NCI-H1436 (cell line): ENCODE measurements around the gene ODAD3.
A peak's percentile ranks its signal among the peaks of the same experiment; 100 is the strongest.
"Not testable (repeated sequence)": the region's sequence is repeated elsewhere in the genome, so short reads cannot be mapped to it uniquely, and the experiment has no call there.

Experiments
- DNase-seq: peaks from one replicate; lab custom pipeline; 2025; lab: John Stamatoyannopoulos, UW

Gene ODAD3

DNA sequence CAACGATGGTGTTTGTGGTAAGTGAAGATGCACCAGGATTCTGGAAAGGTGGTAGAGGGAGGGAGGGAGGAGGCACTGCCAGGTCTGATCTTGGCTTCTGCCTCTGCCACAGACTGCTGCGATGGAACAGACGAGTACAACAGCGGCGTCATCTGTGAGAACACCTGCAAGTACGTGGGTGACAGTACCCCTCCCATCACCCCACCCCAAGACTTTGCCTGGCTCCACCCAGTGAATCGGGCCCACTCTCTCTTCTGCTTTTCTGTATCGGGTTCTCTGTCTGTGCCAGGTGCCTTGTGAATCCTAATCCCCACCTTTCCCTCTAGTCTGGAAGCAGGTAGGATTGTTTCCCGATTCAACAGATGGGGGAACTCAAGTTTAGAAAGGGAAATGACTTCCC lies 3.0 kb upstream of the ODAD3 start:
- DNase-seq = no peak

DNA sequence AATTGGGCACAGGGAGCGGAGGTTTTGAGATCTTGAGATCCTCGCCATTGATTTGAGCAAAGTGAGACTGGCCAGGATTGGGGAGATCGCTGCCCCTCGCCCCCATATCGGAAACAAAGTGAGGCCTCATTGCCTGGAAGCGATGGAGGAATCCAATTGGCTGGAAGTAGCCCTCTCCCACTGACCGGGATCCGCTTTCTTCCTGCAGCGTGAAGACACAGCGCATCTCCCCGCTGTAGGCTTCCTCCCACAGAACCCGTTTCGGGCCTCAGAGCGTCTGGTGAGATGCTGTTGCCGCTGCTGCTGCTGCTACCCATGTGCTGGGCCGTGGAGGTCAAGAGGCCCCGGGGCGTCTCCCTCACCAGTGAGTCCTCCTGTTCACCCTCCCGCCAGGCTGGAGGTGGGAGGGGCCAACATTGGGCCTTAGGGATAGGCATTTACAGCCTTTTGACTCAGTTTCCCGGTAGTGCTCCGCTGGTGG lies 952 bp upstream of the ODAD3 start:
- DNase-seq = no peak

GRCh38 chr19:11434703-11435056 lies 241 bp downstream of the ODAD3 start:
- no peak for DNase-seq

- not testable (repeated sequence) for DNase-seq
Measured at GRCh38 chr19:11433526-11433925, 1.4 kb downstream of the ODAD3 start.

DNA sequence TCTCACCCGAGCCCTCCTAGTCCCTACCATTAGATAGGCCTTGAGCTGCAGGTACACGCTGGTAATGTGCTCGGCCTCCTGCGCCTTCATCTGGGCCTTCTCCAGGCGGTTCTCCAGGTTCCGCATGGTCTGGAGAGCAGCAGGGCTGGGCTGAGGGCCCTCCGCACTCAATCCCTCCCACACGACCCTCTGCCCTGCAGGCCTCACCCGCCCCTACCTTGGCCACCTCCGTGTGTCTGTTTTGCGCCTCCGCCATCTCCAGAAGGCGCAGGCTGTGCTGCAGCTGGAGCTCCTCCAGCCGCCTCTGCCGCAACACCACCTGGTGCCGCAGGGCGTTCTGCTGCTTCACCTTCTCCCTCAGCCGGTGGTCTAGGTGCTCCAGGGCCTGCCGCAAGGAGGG lies 8.3 kb downstream of the ODAD3 start:
- no peak for DNase-seq

- DNase-seq = no peak
Measured at GRCh38 chr19:11425719-11426457, 9.0 kb downstream of the ODAD3 start.

DNA sequence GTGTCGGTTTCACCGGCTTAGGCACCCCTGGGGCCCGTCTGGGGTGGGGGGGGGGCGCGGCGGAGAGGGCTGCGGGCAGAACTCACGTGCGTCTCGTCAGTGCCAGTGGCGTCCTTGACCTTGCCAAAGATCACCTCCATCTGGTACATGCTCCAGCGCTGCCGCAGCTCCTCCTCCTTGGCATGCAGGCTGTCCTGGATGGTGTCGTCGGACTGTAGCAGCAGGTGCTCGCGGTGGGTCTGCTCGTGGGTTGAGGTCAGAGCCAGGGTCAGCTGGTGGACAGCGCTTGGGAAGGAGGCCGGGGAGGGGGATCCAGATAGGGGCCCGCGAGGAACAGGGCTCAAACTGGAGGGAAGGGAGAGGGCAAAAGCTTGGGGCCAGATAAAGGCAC lies 11.1 kb downstream of the ODAD3 start:
- no peak for DNase-seq

GRCh38 chr19:11423164-11423790 lies 11.6 kb downstream of the ODAD3 start:
- DNase-seq = no peak

DNA sequence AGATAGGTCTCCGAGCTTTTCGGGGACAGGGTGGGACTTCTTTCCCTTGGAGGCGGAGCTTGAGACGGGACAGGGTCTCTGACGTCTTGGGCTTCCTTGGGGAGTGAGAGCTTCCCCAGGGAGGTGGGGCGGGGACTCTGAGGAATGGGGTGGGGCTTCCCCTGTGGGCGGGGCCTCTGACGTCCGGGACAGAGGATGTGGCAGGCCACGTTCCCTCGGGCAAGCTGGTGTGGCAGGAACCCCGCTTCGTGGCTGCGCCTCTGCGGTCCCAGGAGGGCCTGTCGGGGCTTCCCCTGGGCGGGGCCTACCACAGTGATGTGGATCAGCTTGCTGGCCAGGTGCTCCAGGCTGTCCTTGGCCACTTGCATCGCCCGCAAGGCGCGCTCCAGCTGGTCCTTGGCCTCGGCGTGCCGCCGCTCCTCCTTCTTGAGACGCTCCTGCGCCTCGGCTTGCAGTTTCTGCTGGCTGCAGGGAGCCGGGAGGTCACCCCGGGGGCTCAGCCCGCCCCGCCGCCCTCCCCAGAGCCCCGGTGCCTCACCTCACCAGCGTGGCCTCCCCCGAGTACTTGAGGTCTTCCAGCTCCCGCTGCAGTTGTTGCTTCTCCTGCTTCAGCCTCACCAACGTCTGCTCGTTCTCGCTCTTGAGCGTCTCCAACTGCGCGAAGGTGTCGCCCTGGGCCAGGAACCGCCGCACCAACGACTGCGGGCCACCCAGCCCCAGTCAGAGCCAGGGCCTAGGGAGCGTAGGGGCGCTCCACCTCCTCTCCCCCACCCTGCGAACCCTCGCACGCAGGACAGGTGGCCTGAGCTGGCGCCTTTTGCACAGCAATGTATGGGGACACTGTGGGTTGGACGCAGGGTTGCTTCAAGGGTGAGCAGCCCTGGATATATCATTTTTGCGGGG lies 12.5 kb downstream of the ODAD3 start:
- peak; percentile 38 for DNase-seq

- no peak for DNase-seq
Measured at GRCh38 chr19:11421371-11422098, 13.4 kb downstream of the ODAD3 start.

- DNase-seq = no peak
Measured at GRCh38 chr19:11420429-11421370, 14.2 kb downstream of the ODAD3 start.

DNA sequence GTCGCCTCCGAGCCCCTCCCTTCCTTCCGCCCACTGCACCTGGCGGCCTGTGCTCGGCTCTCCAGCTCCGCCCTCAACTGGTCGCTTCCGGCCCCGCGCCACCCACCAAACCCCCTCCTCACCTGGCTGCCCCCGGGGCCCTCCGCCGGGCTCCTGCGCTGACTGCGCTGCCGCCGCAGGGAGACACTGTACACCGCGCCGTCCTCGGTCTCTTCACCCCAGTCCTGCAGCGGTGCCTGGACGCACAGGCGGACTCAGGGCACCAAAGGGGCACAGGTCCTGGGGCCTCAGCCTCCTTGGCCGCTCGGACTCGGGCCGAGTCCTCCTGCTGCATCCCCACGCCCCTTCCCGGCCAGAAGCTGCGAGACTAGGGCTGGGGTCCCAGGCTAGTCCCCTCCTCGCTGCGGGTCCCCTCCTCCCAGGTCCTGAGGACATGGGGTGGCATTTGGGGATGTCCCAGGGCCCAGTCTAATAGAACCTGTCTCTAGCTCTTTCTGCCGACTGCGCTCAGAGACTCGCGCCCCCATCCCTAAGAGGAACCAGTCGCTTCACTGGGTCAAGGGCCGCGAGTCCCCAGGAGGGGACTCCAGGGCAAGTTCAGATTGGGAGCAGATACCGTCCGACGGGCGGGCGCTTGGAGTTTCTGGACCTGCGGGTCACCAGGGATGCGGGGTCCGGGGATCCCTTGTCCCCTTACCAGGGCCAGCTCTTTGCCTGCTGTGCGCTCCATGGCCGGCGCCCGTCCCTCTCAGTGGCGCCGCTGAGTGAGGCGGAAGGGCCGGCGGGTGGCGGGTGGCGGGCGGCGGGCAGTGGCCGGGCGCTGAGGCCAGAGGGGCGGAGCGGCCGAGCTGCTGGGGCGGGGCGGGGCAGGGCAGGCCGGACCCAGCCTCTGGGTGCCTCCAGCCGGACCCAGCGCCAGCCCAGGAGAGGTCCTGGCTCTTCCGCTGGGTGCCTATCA lies 16.1 kb downstream of the ODAD3 start, which contains the start of gene RGL3:
Gene RGL3, minus strand, starts transcription at position 766 of the 958 bp plus-strand sequence. Its CDS starts 36 bp downstream, at position 730.
- DNase-seq = peak; percentile 69

DNA sequence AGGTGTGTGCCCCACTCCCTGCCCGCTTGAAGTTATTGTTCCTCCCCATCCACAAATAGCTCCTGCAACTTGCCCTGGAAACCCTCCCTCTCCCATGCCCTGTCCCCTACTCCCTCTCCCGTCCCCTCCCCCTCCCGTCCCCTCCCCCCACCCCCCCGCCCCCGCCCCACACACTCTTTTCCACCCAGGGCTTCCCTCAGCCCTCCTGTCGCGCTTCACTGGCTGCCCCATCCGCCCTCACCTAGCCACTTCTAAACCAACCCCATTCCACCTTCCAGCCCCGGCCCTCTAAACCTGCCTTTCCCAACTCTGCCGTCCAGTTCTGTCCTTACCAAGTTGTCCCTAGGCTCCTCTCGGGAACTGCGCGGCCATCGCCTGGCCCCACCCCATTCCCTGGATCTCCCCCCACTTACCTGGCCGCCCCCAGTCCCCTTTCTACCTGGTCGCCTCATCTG lies 16.8 kb downstream of the ODAD3 start:
- no peak for DNase-seq

DNA sequence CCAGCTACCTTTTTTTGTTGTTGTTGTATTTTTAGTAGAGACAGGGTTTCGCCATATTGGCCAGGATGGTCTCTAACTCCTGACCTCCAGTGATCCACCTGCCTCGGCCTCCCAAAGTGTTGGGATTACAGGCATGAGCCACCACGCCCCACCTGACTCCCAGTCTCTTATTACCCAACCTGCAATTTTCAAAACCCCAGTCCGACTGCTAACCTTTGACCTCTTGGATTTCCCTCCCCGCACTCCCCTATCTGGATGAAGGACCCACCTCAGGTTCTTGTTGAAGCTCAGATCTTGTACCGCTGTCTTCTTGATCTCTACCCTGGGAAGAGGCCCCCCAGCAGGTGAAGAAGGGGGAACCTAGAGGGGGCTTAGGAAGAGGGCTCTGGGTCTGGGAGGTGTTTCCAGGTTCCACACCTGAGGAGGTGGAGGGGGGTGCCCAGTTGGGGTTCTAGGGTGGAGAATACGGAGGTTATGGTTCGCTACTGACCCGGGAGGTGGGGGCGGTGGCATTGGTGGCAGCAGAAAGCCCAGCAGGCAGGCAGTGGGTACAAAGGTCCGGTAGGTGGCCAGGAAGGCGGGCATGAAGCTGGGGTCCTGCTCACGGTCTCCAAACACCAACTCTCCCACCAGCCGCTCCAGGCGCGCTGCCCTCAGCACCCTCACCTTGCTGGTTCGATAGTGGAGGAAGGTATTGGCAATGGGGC lies 18.4 kb downstream of the ODAD3 start:
- no peak for DNase-seq

DNA sequence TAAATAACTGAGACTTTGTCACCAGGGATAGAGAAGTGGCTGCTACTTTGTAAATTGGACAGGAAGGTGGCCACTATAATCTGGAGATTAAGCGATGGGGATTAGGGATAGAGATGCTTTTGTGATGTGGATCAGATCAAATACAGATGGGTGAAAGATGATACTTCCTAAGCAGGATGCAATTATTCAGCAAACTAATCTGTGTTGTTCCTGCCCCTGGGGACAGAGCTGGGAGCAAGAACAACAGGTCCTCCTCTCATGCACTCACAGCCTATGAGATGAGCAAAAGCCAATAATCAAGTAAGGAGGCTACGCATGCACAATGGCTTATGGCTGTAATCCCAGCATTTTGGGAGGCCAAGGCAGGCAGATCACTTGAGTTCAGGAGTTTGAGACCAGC lies 20.4 kb downstream of the ODAD3 start:
- DNase-seq = peak; percentile 81

DNA sequence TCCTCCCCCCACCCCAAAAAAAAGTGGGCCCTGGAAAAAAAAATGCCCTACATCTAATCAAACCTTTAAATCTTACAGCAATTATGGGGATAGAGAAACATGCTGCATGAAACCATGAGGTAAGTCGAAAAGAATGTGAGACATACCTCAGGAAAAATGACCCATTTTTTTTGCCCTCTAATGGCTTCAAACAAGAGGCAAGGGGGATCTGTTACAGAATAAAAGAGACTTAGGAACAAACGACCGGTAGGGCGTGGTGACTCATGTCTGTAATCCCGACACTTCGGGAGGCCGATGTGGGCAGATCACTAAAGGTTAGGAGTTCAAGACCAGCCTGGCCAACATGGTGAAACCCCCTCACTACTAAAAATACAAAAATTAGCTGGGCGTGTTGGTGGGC lies 24.2 kb downstream of the ODAD3 start:
- DNase-seq = no peak

GRCh38 chr19:11408591-11408990 lies 26.3 kb downstream of the ODAD3 start:
- no peak for DNase-seq

GRCh38 chr19:11406703-11407236 lies 28.2 kb downstream of the ODAD3 start:
- DNase-seq = not testable (repeated sequence)
